Measurements from ENCODE around the gene THAP11.

The THAP11 gene

GRCh38 chr16:67885976-67886375 lies 43.9 kb downstream of the THAP11 start:
- no peak for DNase-seq

DNA sequence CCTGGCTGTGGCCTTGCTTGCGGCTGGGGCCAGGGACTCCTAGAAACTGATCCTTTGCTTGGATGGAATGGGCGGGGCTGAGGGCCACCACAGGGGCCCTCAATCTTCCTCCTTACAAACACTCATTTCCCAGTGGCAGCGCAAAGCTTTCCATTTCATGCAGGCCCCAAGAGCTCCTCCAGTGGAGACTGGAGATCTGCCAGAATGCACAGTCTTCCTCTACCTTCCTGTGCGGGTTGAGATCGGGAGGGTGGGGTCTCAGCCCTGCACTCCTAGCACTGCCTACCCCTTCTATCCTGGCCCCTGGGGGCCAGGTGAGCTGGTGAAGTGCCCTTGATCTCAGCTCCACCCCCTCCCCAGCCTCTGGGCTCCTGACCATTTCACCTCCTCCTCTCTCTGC lies 44.3 kb downstream of the THAP11 start:
- peak; percentile 40 for DNase-seq

GRCh38 chr16:67888331-67888730 lies 46.2 kb downstream of the THAP11 start:
- DNase-seq: peak; percentile 38

DNA sequence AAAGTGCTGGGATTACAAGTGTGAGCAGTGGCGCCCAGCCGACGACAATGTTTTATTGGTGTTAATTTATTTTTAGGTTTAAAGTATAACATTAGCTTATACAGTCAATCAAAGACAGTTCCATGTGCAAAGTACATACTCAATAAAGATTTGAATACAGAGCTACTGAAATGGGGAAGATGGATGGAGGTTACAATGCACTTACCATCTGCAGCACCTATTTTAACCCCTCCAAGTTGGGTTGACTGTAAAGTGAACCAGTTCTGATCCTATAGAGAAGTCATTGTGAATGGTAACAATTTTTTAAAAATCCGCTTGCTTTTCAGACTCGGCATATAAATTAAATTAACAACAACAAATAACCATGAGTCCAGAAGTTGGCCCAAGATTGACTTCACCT lies 50.3 kb downstream of the THAP11 start:
- DNase-seq: no peak

GRCh38 chr16:67892899-67893742 lies 51.0 kb downstream of the THAP11 start, which contains the start of gene PSKH1:
Gene PSKH1, plus strand, starts transcription at chr16:67893254. Its CDS starts 15,496 bp downstream, at chr16:67908750.
- DNase-seq: peak; percentile 96

All from NCI-H82 (cell line).